D721Med (cell line): ENCODE results near the gene OR14I1.
"Not testable (repeated sequence)": the region's sequence is repeated elsewhere in the genome, so short reads cannot be mapped to it uniquely, and the experiment has no call there.

Source experiments
- DNase-seq: peaks from one replicate; pipeline ENCODE4 v3.0.0; 2011; ENCODE audit warnings: low spot score; ENCODE audit not compliant: insufficient read length
- FAIRE-seq: peaks from 2 replicates; lab custom pipeline; 2011; peaks lifted over from hg19 to GRCh38; lab: Jason Lieb, UNC
- TF ChIP-seq, protein P1 (sequence below): IDR thresholded peaks from 2 replicates; pipeline ENCODE4 v1.5.1; 2012; ENCODE audit warnings: mild to moderate bottlenecking, control low read depth; ENCODE audit not compliant: insufficient read depth; ENCODE audit errors: missing control alignments

The OR14I1 gene

GRCh38 chr1:248688527-248689298 lies 13.9 kb downstream of the OR14I1 start:
- DNase-seq: no peak
- no peak for FAIRE-seq
- TF ChIP-seq, protein P1, sequence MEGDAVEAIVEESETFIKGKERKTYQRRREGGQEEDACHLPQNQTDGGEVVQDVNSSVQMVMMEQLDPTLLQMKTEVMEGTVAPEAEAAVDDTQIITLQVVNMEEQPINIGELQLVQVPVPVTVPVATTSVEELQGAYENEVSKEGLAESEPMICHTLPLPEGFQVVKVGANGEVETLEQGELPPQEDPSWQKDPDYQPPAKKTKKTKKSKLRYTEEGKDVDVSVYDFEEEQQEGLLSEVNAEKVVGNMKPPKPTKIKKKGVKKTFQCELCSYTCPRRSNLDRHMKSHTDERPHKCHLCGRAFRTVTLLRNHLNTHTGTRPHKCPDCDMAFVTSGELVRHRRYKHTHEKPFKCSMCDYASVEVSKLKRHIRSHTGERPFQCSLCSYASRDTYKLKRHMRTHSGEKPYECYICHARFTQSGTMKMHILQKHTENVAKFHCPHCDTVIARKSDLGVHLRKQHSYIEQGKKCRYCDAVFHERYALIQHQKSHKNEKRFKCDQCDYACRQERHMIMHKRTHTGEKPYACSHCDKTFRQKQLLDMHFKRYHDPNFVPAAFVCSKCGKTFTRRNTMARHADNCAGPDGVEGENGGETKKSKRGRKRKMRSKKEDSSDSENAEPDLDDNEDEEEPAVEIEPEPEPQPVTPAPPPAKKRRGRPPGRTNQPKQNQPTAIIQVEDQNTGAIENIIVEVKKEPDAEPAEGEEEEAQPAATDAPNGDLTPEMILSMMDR: no peak

- DNase-seq: no peak
- no peak for FAIRE-seq
- TF ChIP-seq, protein P1: no peak
Observed at GRCh38 chr1:248686815-248687214, 15.8 kb downstream of the OR14I1 start.

- no peak for FAIRE-seq
- no peak for DNase-seq
- TF ChIP-seq, protein P1: no peak
Observed at GRCh38 chr1:248681651-248682050, 20.9 kb downstream of the OR14I1 start.

DNA sequence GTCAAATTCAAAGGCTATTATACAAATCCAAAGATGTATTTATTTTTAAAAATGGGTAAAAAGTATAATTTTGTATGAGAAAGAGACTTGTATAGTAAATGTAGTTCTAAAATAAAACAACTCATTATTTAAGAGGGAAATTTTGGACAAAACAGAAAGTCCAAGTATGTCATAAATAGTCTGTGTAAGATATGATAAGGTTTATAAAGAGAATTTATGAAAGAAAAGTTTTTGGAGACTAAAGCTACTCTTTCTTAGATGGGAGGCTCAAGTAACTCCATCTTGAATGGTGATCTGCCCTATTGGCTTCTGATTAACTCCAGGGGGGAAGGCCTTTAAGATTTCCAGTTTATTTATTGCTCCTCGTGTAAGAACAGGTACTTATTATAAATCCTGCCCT lies 32.6 kb downstream of the OR14I1 start:
- no peak for FAIRE-seq
- no peak for DNase-seq
- TF ChIP-seq, protein P1: no peak

- not testable (repeated sequence) for FAIRE-seq, DNase-seq
Observed at GRCh38 chr1:248663453-248664328, 38.9 kb downstream of the OR14I1 start.

- DNase-seq, FAIRE-seq: not testable (repeated sequence)
Observed at GRCh38 chr1:248656797-248657196, 45.8 kb downstream of the OR14I1 start.

DNA sequence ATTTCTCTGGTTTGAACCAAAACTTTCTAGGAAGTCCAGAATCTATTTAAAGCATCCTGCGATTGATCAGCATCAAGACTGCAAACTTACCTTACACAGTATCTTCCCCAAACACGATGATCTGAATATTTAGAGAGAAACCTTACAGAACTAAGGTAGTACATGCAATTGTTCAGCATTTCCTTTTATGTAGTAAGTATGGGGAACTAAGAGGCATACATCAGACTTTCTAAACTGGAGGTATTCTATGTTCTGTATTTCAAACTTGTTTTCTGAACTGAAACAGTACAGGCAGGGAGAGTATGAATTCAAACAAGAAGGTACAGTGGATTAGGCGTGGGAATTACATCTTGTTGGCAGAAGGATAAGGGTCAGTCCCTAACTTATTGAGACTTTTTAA lies 47.2 kb downstream of the OR14I1 start, which contains the start of gene OR2T27:
Gene OR2T27 (minus strand): TSS at position 175 of the 400 bp plus-strand sequence. CDS start 4,644 bp downstream, outside the sequence.
- peak; percentile 16 for FAIRE-seq
- not testable (repeated sequence) for DNase-seq
